Hepatocyte (in vitro differentiated cells): ENCODE measurements around the gene MTA1. TPM values are rescaled to one million over a fixed set of nuclear protein-coding genes. Genes with fewer than 3 reads are reported as not detected.

Experiments used
- DNase-seq: peaks from one replicate; pipeline ENCODE4 v3.0.0-alpha.2; 2016; ENCODE audit warnings: low spot score
- H2AFZ ChIP-seq: fragments of 200-600 bp; sonication (generic); 2 replicates; pipeline ENCODE4 v1.6.0; 2016; ENCODE audit warnings: antibody characterized with exemption, mild to moderate bottlenecking
- H3K27ac ChIP-seq: fragments of 200-600 bp; sonication (generic); 2 replicates; pipeline ENCODE4 v1.5.1; 2016; ENCODE audit warnings: mild to moderate bottlenecking
- H3K27me3 ChIP-seq: fragments of 200-600 bp; sonication (generic); 2 replicates; pipeline ENCODE4 v1.6.1; 2016
- H3K36me3 ChIP-seq: fragments of 200-600 bp; sonication (generic); replicated peaks from 2 replicates; pipeline ENCODE4 v1.5.1; 2016; ENCODE audit warnings: low read depth; ENCODE audit not compliant: insufficient read depth
- H3K4me1 ChIP-seq: fragments of 200-600 bp; sonication (generic); 2 replicates; pipeline ENCODE4 v1.5.1; 2016; ENCODE audit warnings: mild to moderate bottlenecking, moderate library complexity; ENCODE audit not compliant: insufficient read depth
- H3K4me2 ChIP-seq: fragments of 200-600 bp; sonication (generic); 2 replicates; pipeline ENCODE4 v1.6.0; 2016
- H3K4me3 ChIP-seq: fragments of 200-600 bp; sonication (generic); 2 replicates; pipeline ENCODE4 v1.5.1; 2016; ENCODE audit warnings: mild to moderate bottlenecking
- H3K79me2 ChIP-seq: fragments of 200-600 bp; sonication (generic); 2 replicates; pipeline ENCODE4 v1.6.0; 2017; ENCODE audit warnings: mild to moderate bottlenecking
- H3K9me2 ChIP-seq: fragments of 200-600 bp; sonication (generic); replicated peaks from 2 replicates; pipeline ENCODE4 v1.6.0; 2017; ENCODE audit warnings: mild to moderate bottlenecking; ENCODE audit not compliant: insufficient read depth
- H3K9me3 ChIP-seq: fragments of 200-600 bp; sonication (generic); 2 replicates; pipeline ENCODE4 v1.5.1; 2016; ENCODE audit warnings: low read depth, mild to moderate bottlenecking
- H4K20me1 ChIP-seq: fragments of 200-600 bp; sonication (generic); 2 replicates; pipeline ENCODE4 v1.6.0; 2016; ENCODE audit warnings: mild to moderate bottlenecking; ENCODE audit not compliant: insufficient read depth, poor library complexity, severe bottlenecking
- EZH2 ChIP-seq: fragments of 200-600 bp; sonication (generic); IDR thresholded peaks from 2 replicates; pipeline ENCODE4 v1.6.1; 2016; ENCODE audit warnings: antibody characterized with exemption, mild to moderate bottlenecking, borderline replicate concordance
- EZH2phosphoT487 ChIP-seq: fragments of 200-600 bp; sonication (generic); IDR thresholded peaks from one replicate; pipeline ENCODE4 v1.6.1; 2018; ENCODE audit warnings: antibody characterized with exemption, mild to moderate bottlenecking, low read depth, moderate library complexity; ENCODE audit not compliant: unreplicated experiment, severe bottlenecking
- WGBS: methylation state at CpG from one replicate; pipeline ENCODE4 v1.1.6; 2016; ENCODE audit warnings: low lambda C conversion rate; ENCODE audit errors: missing lambda C conversion rate; 5-methylcytosine and 5-hydroxymethylcytosine counted together
- polyA plus RNA-seq: library from polyadenylated mRNA; unstranded; fragments of >200 nt; fragmentation: Nextera tagmentation; extraction: Ambion mirVana; gene quantifications from 2 replicates; pipeline ENCODE4 v1.2.1, GENCODE V29; 2016
- total RNA-seq: library from RNA; depleted of rRNA; stranded (reverse); fragments of >200 nt; gene quantifications from 2 replicates; pipeline ENCODE4 v1.2.3, GENCODE V29; 2014
- TF ChIP-seq, protein P1 (sequence below): fragments of 200-600 bp; sonication (generic); IDR thresholded peaks from 2 replicates; pipeline ENCODE4 v1.5.1; 2016; ENCODE audit warnings: antibody characterized with exemption, mild to moderate bottlenecking; ENCODE audit not compliant: poor library complexity

The MTA1 gene
- total and polyA plus RNA-seq, 2 experiments from 2014 or later, result 48.1 to 52.7 TPM

DNA sequence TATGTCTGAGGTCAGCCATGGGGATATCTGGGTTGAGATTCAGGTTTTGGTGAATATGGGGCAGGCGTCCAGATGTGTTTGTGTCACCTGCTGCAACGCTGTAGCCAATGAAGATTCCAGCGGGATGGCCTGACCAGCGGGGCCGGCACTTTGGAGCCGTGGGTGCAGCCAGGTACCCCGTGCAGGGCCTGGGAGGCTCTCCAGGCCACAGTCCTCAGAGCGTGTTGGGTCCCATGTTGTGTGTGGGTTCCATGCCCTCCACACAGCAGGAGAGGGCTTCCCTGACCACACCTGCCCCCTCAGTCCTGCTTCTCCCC, 24.1 kb upstream of the MTA1 start:
- TF ChIP-seq EZH2 (no peak), EZH2phosphoT487 (no peak)
- TF ChIP-seq, protein P1, sequence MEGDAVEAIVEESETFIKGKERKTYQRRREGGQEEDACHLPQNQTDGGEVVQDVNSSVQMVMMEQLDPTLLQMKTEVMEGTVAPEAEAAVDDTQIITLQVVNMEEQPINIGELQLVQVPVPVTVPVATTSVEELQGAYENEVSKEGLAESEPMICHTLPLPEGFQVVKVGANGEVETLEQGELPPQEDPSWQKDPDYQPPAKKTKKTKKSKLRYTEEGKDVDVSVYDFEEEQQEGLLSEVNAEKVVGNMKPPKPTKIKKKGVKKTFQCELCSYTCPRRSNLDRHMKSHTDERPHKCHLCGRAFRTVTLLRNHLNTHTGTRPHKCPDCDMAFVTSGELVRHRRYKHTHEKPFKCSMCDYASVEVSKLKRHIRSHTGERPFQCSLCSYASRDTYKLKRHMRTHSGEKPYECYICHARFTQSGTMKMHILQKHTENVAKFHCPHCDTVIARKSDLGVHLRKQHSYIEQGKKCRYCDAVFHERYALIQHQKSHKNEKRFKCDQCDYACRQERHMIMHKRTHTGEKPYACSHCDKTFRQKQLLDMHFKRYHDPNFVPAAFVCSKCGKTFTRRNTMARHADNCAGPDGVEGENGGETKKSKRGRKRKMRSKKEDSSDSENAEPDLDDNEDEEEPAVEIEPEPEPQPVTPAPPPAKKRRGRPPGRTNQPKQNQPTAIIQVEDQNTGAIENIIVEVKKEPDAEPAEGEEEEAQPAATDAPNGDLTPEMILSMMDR, result no peak
- H2AFZ ChIP-seq, result no peak overlapping the region
- 98% methylated on average over 7 of the region's 8 CpGs for WGBS
- H3K79me2 ChIP-seq, result peaks cover 10% of the 10 kb centered on the region
- H3K36me3 ChIP-seq, result no peaks in the 10 kb centered on the region
- H3K4me1 ChIP-seq, result peaks cover 14% of the 10 kb centered on the region
- no peaks in the 10 kb centered on the region for H3K9me2 ChIP-seq
- no peaks in the 10 kb centered on the region for H3K9me3 ChIP-seq
- DNase-seq, result no peak
- H3K4me2 ChIP-seq, result no peak overlapping the region
- no peak overlapping the region for H3K4me3 ChIP-seq
- H3K27me3 ChIP-seq, result no peaks in the 10 kb centered on the region
- no peaks in the 10 kb centered on the region for H4K20me1 ChIP-seq
- no peak overlapping the region for H3K27ac ChIP-seq

DNA sequence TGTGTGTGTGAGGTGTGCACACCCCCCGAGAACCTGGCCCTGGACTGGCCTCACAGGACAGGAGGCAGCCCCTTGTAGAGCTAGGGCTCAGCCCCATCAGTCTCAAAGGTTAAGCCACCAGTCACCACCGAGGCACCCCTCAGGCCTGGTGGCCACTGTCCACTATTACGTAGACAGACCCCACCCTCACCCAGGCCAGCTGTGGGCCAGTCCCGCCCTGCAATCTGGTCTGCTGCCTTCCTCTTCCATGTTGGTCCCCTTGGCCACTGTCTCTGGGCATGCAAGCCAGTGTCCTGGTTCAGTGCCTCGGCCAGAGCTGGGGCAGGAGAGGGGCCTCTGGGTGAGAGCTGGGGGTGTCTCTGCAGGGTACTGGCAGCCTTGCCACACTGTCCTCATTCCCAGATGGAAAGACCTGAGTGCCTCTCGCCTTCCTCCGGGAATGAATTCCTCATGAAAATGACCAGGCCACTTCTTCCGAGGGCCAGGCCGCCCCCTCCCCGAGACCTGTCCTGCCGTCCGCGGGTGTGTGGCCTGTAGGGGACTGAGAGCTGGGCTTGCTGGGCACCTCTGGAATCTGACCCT, 22.2 kb upstream of the MTA1 start:
- no peaks in the 10 kb centered on the region for H4K20me1 ChIP-seq
- H3K9me3 ChIP-seq, result no peaks in the 10 kb centered on the region
- 93% methylated on average over 13 of the region's 13 CpGs for WGBS
- H3K4me3 ChIP-seq, result no peak overlapping the region
- H2AFZ ChIP-seq, result peak overlapping the region; percentile 90
- H3K27ac ChIP-seq, result peak overlapping the region; percentile 80
- H3K9me2 ChIP-seq, result no peaks in the 10 kb centered on the region
- H3K4me1 ChIP-seq, result peaks cover 14% of the 10 kb centered on the region
- no peak for DNase-seq
- H3K4me2 ChIP-seq, result peak overlapping the region; percentile 99
- H3K27me3 ChIP-seq, result no peaks in the 10 kb centered on the region
- TF ChIP-seq, protein P1, result no peak
- TF ChIP-seq EZH2phosphoT487 (no peak), EZH2 (no peak)
- H3K79me2 ChIP-seq, result peaks cover 10% of the 10 kb centered on the region
- H3K36me3 ChIP-seq, result peaks cover 3% of the 10 kb centered on the region

DNA sequence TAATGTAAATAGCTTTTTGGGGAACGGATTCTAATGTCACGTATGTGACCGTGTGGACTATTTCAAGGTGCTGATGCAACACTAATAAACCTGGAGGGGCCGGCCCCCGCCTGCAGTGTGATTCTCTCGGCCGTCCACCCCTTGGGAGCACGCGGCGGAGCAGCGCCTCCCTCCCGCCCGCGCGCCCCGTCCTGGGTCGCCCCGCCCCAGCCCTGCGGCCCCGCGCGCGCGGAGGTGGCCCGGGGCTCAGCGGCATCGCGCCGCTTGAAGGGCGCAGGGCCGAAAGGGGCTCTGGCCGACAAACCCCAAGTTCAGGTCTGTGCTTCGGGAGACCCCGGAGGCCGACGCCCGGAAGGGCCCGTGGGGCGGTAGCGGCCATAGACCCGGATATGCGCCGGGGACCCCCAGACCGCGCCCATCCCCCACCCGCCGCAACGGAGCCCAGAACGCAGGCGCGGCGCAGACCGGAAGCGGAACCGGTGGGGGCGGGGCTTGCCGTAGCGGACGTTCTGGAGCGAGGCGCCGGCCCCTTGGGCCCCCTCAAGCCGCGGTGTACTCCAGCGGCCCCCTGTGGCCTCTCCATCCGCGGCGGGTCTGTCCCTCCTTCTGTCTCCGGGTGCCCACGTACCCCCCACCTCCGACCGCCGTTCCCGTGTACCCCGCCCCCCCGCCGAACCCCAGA, 21.4 kb upstream of the MTA1 start, which contains the start of gene TEX22:
TSS of gene TEX22 (plus strand) at position 495 of the 682 bp plus-strand sequence. CDS start 803 bp downstream, outside the sequence.
- Histone ChIP-seq H3K79me2 (peaks cover 10% of the 10 kb centered on the region), H3K36me3 (peaks cover 3% of the 10 kb centered on the region), H3K9me2 (no peaks in the 10 kb centered on the region), H2AFZ (peak within 1 kb of the TSS; percentile 90), H3K4me3 (peak within 1 kb of the TSS; percentile 84), H3K27me3 (no peaks in the 10 kb centered on the region), H4K20me1 (no peaks in the 10 kb centered on the region), H3K4me1 (peaks cover 14% of the 10 kb centered on the region), H3K9me3 (no peaks in the 10 kb centered on the region), H3K4me2 (peak within 1 kb of the TSS; percentile 99), H3K27ac (peak within 1 kb of the TSS; percentile 80)
- peak; percentile 94 for DNase-seq
- WGBS, result 23% methylated on average over 26 of the region's 77 CpGs
- no peak for TF ChIP-seq EZH2phosphoT487
- TF ChIP-seq, protein P1, result peak; percentile 27
- TF ChIP-seq EZH2, result no peak
